NT2/D1 (cell line): ENCODE results near the gene LTBP1.

ENCODE experiments used
- YY1 ChIP-seq: IDR thresholded peaks from 2 replicates; pipeline ENCODE4 v1.6.1; 2011; ENCODE audit not compliant: insufficient read length, insufficient read depth
- ZNF274 ChIP-seq: IDR thresholded peaks from 2 replicates; pipeline ENCODE4 v1.6.1; 2011; ENCODE audit warnings: mild to moderate bottlenecking, low read depth, low read length

GRCh38 chr2:32986480-32986879, 39.7 kb downstream of the LTBP1 start:
- no peak for TF ChIP-seq YY1
- TF ChIP-seq ZNF274 = no peak
